Activated naive CD8-positive, alpha-beta T cell (primary cell): ENCODE results near the gene ESYT2.

ENCODE experiments used
- H3K27ac Mint-ChIP-seq: one replicate; pipeline ENCODE4 v1.8.0; 2021; ENCODE audit warnings: mixed read lengths
- H3K27me3 Mint-ChIP-seq: one replicate; pipeline ENCODE4 v1.8.0; 2021; ENCODE audit warnings: mixed read lengths
- H3K36me3 Mint-ChIP-seq: one replicate; pipeline ENCODE4 v1.8.0; 2021; ENCODE audit warnings: mixed read lengths
- H3K4me1 Mint-ChIP-seq: one replicate; pipeline ENCODE4 v1.8.0; 2021; ENCODE audit warnings: low read depth, mixed read lengths
- H3K4me3 Mint-ChIP-seq: one replicate; pipeline ENCODE4 v1.8.0; 2021; ENCODE audit warnings: mild to moderate bottlenecking, mixed read lengths
- H3K9me3 Mint-ChIP-seq: one replicate; pipeline ENCODE4 v1.8.0; 2021; ENCODE audit warnings: low read depth, mixed read lengths

The ESYT2 gene

DNA sequence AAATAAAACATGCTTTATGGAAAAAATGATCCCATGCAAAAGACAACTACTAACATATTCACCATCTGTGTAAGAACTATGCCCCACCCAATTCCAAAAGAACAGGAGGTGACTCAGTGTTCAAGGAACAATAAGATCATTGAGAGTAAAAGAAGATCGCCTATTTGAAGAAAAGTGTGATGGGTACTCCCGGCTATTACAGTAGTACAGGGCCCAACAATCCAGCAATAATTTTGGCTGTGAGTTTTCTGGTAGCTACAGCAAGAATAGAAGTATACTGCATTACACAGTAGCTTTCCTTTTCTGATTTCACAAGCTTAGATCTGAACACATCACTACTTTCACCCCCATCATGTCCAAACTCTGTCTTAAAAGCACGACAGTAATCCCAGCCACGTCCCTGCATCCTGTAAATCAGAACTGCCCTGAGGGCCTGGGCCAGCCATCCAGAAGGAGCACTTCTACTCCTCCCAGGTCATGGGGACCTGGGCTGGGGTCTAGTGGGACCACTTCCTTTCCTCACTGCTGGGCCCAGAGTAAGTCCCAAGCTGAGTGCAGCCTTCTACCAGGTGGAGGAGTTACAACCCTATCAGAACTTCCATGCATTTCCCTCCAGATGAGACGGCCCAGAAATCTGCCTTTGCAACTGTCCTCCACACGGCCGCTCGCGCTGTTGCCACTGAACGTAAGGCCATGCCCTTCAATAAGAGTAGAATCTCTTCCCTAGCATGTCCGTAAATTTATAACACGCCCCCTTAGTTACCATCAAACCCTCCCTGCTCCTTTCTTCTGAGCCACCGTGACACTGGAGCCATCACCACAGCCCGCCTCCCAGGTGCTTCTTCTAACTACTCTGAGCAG, 7.9 kb downstream of the ESYT2 start:
- no peaks in the 10 kb centered on the region for H3K9me3 Mint-ChIP-seq
- peak overlapping the region; percentile 83 for H3K4me3 Mint-ChIP-seq
- H3K27ac Mint-ChIP-seq = peak overlapping the region; percentile 96
- no peaks in the 10 kb centered on the region for H3K27me3 Mint-ChIP-seq
- peaks cover 88% of the 10 kb centered on the region for H3K4me1 Mint-ChIP-seq
- H3K36me3 Mint-ChIP-seq = no peaks in the 10 kb centered on the region

- Mint-ChIP-seq H3K27ac (peak overlapping the region; percentile 96), H3K4me3 (peak overlapping the region; percentile 83), H3K4me1 (peaks cover 90% of the 10 kb centered on the region)
Measured at GRCh38 chr7:158820656-158821055, 8.7 kb downstream of the ESYT2 start.

GRCh38 chr7:158819571-158820203, 9.6 kb downstream of the ESYT2 start:
- Mint-ChIP-seq H3K27ac (peak overlapping the region; percentile 96), H3K36me3 (no peaks in the 10 kb centered on the region), H3K4me3 (peak overlapping the region; percentile 88), H3K9me3 (no peaks in the 10 kb centered on the region), H3K27me3 (no peaks in the 10 kb centered on the region), H3K4me1 (peaks cover 92% of the 10 kb centered on the region)

More at GRCh38 chr7:158820656-158821055, 8.7 kb downstream of the ESYT2 start:
- Mint-ChIP-seq H3K36me3 (no peaks in the 10 kb centered on the region), H3K27me3 (no peaks in the 10 kb centered on the region), H3K9me3 (no peaks in the 10 kb centered on the region)

DNA sequence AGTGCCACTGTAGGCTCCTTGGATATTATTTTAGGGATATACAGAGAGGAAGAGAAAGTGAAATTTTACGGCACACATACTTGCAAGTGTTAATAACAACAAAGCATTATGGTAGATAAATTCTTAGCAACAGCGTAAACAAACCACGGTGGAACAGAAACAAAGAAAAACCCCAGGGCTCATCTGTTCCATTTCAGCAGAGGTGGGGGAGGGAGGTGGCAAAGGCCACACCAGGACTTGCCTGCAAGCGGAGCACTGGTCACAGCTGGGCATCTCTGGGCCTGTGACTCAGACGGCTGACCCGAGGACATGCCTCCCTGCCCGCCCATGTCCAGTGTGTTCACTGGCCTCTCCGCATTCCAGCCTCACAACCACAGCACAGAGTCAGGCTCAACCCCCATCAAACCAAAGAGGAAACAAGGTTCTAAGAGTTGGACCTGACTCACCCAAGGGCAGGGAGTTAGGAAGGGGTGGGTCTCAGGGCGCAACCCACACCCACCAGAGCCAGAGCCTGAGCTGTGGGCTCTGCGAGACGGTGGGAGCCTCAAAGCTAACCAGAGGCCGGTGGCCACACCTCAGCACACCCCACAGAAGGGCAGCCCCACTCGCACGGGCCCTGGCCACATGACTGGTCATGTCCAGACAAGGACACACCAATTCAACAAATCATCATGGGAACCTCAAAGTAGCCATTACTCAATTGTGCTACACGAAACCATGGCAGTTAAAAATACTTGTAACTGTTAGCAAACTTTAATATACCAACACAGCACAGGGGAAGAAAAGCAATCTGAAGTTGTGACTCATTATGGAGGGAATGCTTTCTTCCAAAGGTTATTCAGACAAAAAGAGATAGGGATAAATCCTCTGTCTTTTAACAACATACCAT, 10.7 kb downstream of the ESYT2 start:
- Mint-ChIP-seq H3K4me3 (peak overlapping the region; percentile 88), H3K27me3 (no peaks in the 10 kb centered on the region), H3K27ac (peak overlapping the region; percentile 96), H3K9me3 (no peaks in the 10 kb centered on the region), H3K4me1 (peaks cover 92% of the 10 kb centered on the region), H3K36me3 (no peaks in the 10 kb centered on the region)

- peak overlapping the region; percentile 96 for H3K27ac Mint-ChIP-seq
- peak overlapping the region; percentile 88 for H3K4me3 Mint-ChIP-seq
- H3K36me3 Mint-ChIP-seq = no peaks in the 10 kb centered on the region
- H3K9me3 Mint-ChIP-seq = no peaks in the 10 kb centered on the region
- peaks cover 97% of the 10 kb centered on the region for H3K4me1 Mint-ChIP-seq
- H3K27me3 Mint-ChIP-seq = no peaks in the 10 kb centered on the region
Measured at GRCh38 chr7:158816995-158817394, 12.3 kb downstream of the ESYT2 start.

DNA sequence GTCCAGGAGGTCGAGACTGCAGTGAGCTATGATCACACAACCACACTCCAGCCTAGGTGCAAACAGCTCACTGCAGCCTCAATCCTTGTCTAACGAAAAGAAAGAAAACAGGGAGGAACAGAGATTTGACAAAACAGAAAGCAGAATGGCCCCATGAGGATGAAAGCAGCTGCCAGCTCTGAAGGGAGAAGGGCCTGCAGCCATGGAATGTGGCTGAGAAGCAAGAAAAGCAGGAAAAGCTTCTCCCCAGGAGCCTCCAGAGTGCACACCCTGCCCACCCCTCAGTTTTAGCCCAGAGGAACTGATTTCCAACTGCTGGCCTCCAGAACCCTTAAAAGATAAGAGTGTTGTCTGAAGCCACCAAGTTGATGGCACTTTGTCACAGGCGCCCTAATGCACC, 13.0 kb downstream of the ESYT2 start:
- Mint-ChIP-seq H3K4me1 (peaks cover 97% of the 10 kb centered on the region), H3K27ac (peak overlapping the region; percentile 96), H3K4me3 (peak overlapping the region; percentile 88), H3K9me3 (no peaks in the 10 kb centered on the region), H3K27me3 (no peaks in the 10 kb centered on the region), H3K36me3 (peaks cover 1% of the 10 kb centered on the region)

- H3K9me3 Mint-ChIP-seq = no peaks in the 10 kb centered on the region
- peaks cover 3% of the 10 kb centered on the region for H3K36me3 Mint-ChIP-seq
- peaks cover 96% of the 10 kb centered on the region for H3K4me1 Mint-ChIP-seq
- H3K27ac Mint-ChIP-seq = peak overlapping the region; percentile 96
- H3K27me3 Mint-ChIP-seq = no peaks in the 10 kb centered on the region
- peak overlapping the region; percentile 81 for H3K4me3 Mint-ChIP-seq
Measured at GRCh38 chr7:158815800-158816128, 13.5 kb downstream of the ESYT2 start.

DNA sequence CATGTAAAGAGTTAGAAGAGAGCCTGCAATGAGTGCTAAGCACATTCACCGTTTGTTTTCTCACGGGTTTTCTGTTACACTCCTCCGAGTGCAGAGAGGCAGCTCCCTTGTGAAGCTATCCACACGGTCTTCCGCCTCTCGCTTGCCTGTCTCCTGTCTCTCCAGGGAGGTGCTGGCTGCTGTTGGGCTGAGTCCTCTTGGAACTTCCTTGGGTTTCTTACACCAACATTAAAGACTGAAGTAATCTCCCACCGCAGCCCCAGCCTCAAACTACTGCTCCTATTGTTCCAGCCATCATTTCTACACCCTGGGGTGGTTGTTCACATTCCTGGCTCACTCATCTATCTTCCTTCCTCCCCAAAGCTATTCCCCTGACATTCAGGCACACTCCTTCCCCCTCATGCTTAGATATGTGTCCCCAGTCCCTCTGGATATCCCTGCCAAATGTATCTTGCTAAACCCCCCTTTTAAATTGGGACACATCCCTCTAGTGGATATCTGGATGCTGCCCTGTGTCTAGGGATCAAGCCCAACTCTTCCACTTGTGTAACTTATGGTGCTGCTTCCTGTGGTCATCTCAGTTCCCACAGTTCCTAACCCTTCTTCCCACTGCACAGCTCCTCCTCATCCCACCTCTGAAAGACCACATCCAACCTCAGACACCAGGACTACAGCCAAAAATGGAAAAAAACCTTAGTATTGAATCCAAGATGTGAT, 14.1 kb downstream of the ESYT2 start:
- Mint-ChIP-seq H3K36me3 (peaks cover 3% of the 10 kb centered on the region), H3K27ac (peak overlapping the region; percentile 96), H3K4me1 (peaks cover 97% of the 10 kb centered on the region), H3K27me3 (no peaks in the 10 kb centered on the region), H3K9me3 (no peaks in the 10 kb centered on the region), H3K4me3 (peak overlapping the region; percentile 81)

GRCh38 chr7:158814637-158815036, 14.7 kb downstream of the ESYT2 start:
- no peaks in the 10 kb centered on the region for H3K9me3 Mint-ChIP-seq
- H3K36me3 Mint-ChIP-seq = peaks cover 4% of the 10 kb centered on the region
- H3K27me3 Mint-ChIP-seq = no peaks in the 10 kb centered on the region
- H3K4me3 Mint-ChIP-seq = peak overlapping the region; percentile 81
- peak overlapping the region; percentile 96 for H3K27ac Mint-ChIP-seq
- H3K4me1 Mint-ChIP-seq = peaks cover 97% of the 10 kb centered on the region

DNA sequence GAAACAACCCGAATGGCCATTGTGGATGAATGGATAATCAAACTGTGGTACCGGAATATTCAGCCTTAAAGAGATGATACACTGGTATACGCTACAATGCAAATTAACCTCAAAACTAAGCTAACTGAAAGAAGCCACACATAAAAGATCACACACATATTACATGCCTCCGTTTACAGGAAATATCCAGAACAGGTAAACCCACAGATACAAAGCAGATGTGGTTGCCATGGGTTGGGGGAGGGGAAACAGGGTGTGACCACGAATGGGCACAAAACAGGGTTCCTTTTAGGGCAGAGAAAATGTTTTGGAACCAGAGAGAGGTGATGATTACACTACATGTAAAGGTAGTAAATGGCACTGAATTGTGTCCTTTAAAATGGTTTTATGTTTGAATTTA, 16.6 kb downstream of the ESYT2 start:
- H3K9me3 Mint-ChIP-seq = no peaks in the 10 kb centered on the region
- H3K4me3 Mint-ChIP-seq = peak overlapping the region; percentile 73
- H3K36me3 Mint-ChIP-seq = peaks cover 10% of the 10 kb centered on the region
- H3K27ac Mint-ChIP-seq = peak overlapping the region; percentile 99
- no peaks in the 10 kb centered on the region for H3K27me3 Mint-ChIP-seq
- H3K4me1 Mint-ChIP-seq = peaks cover 92% of the 10 kb centered on the region

- Mint-ChIP-seq H3K36me3 (peaks cover 10% of the 10 kb centered on the region), H3K27ac (peak overlapping the region; percentile 99), H3K4me3 (peak overlapping the region; percentile 73), H3K4me1 (peaks cover 84% of the 10 kb centered on the region), H3K9me3 (no peaks in the 10 kb centered on the region), H3K27me3 (no peaks in the 10 kb centered on the region)
Measured at GRCh38 chr7:158811894-158812293, 17.4 kb downstream of the ESYT2 start.

- Mint-ChIP-seq H3K9me3 (no peaks in the 10 kb centered on the region), H3K36me3 (peaks cover 10% of the 10 kb centered on the region), H3K27ac (peak overlapping the region; percentile 99), H3K27me3 (no peaks in the 10 kb centered on the region), H3K4me1 (peaks cover 83% of the 10 kb centered on the region), H3K4me3 (peak overlapping the region; percentile 73)
Measured at GRCh38 chr7:158811461-158811860, 17.8 kb downstream of the ESYT2 start.

GRCh38 chr7:158810846-158811245, 18.5 kb downstream of the ESYT2 start:
- peak overlapping the region; percentile 99 for H3K27ac Mint-ChIP-seq
- no peaks in the 10 kb centered on the region for H3K27me3 Mint-ChIP-seq
- H3K4me3 Mint-ChIP-seq = peak overlapping the region; percentile 73
- H3K9me3 Mint-ChIP-seq = no peaks in the 10 kb centered on the region
- peaks cover 80% of the 10 kb centered on the region for H3K4me1 Mint-ChIP-seq
- H3K36me3 Mint-ChIP-seq = peaks cover 11% of the 10 kb centered on the region

DNA sequence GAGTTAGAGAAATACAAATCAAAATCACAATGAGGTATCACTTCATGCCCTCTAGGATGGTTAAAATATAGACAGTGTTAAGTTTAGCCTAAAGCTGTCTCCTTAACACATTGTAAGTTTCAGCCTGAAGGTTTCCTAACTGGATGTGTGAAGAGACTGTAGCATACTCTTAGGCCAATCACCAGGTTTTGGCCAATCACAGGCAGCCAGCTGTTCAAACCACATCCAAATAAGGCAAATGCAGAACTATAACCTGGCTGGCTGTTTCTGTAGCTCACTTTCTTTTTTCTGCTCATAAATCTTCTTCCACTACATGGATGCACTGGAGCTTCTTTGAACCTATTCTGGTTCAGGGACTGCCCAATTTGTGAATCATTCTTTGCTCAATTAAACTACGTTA, 19.7 kb downstream of the ESYT2 start:
- Mint-ChIP-seq H3K9me3 (no peaks in the 10 kb centered on the region), H3K27me3 (no peaks in the 10 kb centered on the region), H3K4me1 (peaks cover 78% of the 10 kb centered on the region), H3K27ac (peak overlapping the region; percentile 90), H3K4me3 (peak overlapping the region; percentile 30), H3K36me3 (peaks cover 18% of the 10 kb centered on the region)
